ENCODE measurements around the gene ITGA5. TPM values are rescaled to one million over a fixed set of nuclear protein-coding genes. Genes with fewer than 3 reads are reported as not detected.

ITGA5 gene
- total and polyA plus RNA-seq, 9 of the 15 experiments (the other 6 are each of a cell fraction or from before 2014, with no cell fraction given), result 9.1 to 82.1 (median 47.4) TPM

DNA sequence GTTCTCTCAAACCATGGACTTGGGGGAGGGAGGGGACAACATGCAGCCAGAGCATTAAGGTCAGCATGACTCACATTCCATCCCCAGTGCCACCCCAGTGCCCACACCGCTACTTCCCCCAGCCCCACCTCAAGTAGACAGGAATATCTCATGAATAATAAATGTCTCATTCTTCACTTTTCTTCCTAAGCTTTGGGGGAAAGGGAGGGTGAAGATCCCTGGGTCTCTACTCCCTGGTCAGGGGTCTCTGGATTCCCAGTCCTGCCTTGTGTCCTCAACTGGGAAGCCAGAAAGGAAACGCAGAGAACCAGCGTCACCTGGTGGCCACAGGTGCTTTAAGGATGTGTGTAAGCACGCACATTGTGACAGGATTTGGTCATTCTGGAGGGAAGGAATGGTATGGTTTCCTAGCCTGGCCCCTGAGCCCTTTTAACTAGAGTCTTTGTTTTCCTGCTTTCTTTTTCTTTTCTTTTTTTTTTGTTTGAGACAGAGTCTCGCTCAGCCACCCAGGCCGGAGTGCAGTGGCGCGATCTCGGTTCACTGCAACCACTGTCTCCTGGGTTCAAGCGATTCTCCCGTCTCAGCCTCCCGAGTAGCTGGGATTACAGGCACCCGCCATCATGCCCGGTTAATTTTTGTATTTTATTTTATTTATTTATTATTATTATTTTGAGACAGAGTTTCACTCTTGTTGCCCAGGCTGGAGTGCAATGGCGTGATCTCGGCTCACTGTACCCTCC is 58.2 kb downstream of the ITGA5 start (continued):
- TF ChIP-seq, protein P1, sequence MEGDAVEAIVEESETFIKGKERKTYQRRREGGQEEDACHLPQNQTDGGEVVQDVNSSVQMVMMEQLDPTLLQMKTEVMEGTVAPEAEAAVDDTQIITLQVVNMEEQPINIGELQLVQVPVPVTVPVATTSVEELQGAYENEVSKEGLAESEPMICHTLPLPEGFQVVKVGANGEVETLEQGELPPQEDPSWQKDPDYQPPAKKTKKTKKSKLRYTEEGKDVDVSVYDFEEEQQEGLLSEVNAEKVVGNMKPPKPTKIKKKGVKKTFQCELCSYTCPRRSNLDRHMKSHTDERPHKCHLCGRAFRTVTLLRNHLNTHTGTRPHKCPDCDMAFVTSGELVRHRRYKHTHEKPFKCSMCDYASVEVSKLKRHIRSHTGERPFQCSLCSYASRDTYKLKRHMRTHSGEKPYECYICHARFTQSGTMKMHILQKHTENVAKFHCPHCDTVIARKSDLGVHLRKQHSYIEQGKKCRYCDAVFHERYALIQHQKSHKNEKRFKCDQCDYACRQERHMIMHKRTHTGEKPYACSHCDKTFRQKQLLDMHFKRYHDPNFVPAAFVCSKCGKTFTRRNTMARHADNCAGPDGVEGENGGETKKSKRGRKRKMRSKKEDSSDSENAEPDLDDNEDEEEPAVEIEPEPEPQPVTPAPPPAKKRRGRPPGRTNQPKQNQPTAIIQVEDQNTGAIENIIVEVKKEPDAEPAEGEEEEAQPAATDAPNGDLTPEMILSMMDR (IDR thresholded peaks at IDR 0.05 in 2 of 3, conservative IDR thresholded peaks at IDR 0.05 in 1 of 3; ENCODE audit: insufficient read depth in 2 of 3, low read depth in 1 of 3, low read length in 3 of 3), result peak; percentile 96 to 99 (median 98)
- TF ChIP-seq, protein P2, sequence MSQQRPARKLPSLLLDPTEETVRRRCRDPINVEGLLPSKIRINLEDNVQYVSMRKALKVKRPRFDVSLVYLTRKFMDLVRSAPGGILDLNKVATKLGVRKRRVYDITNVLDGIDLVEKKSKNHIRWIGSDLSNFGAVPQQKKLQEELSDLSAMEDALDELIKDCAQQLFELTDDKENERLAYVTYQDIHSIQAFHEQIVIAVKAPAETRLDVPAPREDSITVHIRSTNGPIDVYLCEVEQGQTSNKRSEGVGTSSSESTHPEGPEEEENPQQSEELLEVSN (IDR thresholded peaks at IDR 0.05; ENCODE audit: borderline replicate concordance in 1 of 2, extremely low read depth in 1 of 2, insufficient read depth in 1 of 2, insufficient read length in 1 of 2, low read depth in 1 of 2, low read length in 1 of 2, poor library complexity in 1 of 2, severe bottlenecking in 1 of 2), result peak in 1 of 2 experiments; percentile 25
- TF ChIP-seq, protein P3, sequence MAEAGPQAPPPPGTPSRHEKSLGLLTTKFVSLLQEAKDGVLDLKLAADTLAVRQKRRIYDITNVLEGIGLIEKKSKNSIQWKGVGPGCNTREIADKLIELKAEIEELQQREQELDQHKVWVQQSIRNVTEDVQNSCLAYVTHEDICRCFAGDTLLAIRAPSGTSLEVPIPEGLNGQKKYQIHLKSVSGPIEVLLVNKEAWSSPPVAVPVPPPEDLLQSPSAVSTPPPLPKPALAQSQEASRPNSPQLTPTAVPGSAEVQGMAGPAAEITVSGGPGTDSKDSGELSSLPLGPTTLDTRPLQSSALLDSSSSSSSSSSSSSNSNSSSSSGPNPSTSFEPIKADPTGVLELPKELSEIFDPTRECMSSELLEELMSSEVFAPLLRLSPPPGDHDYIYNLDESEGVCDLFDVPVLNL (CRISPR knock-in tag; IDR thresholded peaks at IDR 0.05; ENCODE audit: low read depth), result 0 out of 2 replicates have a peak, but pooled peaks have one; percentile 39
- TF ChIP-seq, protein P4, sequence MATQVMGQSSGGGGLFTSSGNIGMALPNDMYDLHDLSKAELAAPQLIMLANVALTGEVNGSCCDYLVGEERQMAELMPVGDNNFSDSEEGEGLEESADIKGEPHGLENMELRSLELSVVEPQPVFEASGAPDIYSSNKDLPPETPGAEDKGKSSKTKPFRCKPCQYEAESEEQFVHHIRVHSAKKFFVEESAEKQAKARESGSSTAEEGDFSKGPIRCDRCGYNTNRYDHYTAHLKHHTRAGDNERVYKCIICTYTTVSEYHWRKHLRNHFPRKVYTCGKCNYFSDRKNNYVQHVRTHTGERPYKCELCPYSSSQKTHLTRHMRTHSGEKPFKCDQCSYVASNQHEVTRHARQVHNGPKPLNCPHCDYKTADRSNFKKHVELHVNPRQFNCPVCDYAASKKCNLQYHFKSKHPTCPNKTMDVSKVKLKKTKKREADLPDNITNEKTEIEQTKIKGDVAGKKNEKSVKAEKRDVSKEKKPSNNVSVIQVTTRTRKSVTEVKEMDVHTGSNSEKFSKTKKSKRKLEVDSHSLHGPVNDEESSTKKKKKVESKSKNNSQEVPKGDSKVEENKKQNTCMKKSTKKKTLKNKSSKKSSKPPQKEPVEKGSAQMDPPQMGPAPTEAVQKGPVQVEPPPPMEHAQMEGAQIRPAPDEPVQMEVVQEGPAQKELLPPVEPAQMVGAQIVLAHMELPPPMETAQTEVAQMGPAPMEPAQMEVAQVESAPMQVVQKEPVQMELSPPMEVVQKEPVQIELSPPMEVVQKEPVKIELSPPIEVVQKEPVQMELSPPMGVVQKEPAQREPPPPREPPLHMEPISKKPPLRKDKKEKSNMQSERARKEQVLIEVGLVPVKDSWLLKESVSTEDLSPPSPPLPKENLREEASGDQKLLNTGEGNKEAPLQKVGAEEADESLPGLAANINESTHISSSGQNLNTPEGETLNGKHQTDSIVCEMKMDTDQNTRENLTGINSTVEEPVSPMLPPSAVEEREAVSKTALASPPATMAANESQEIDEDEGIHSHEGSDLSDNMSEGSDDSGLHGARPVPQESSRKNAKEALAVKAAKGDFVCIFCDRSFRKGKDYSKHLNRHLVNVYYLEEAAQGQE (IDR thresholded peaks at IDR 0.05; ENCODE audit: borderline replicate concordance), result peak; percentile 95
- TF ChIP-seq, protein P4 (CRISPR knock-in tag; IDR thresholded peaks at IDR 0.05; ENCODE audit: low read depth), result no peak
- TF ChIP-seq FOXK1 (CRISPR knock-in tag; IDR thresholded peaks at IDR 0.05; ENCODE audit: borderline replicate concordance), result 0 out of 2 replicates have a peak, but pooled peaks have one; percentile 38
- 0 out of 2 replicates have a peak, but pooled peaks have one; percentile 52 for TF ChIP-seq GATAD2B (IDR thresholded peaks at IDR 0.05; ENCODE audit: borderline replicate concordance)
- peak; percentile 70 for TF ChIP-seq MYC (IDR thresholded peaks at IDR 0.05; ENCODE audit: low read depth, low read length)
- no peak for TF ChIP-seq MYC (CRISPR knock-in tag; IDR thresholded peaks at IDR 0.05; ENCODE audit: borderline replicate concordance, low read depth)
- TF ChIP-seq RCOR1 (IDR thresholded peaks at IDR 0.05; ENCODE audit: borderline replicate concordance in 1 of 2, low read depth in 2 of 2, low read length in 2 of 2), result peak in 1 of 2 experiments; percentile 61; a peak in 2 of 4 replicates
- TF ChIP-seq TEAD1 (CRISPR knock-in tag; IDR thresholded peaks at IDR 0.05), result 0 out of 4 replicates have a peak, but pooled peaks of 1 of the 2 experiments have one; percentile 31
- TF ChIP-seq ZBTB7A (IDR thresholded peaks at IDR 0.05; ENCODE audit: borderline replicate concordance, control insufficient read depth, low read depth, low read length), result peak; percentile 91
- TF ChIP-seq TFAM (CRISPR knock-in tag; conservative IDR thresholded peaks at IDR 0.05), result no peak
